ENCODE measurements around the gene DHODH.
"Not testable (repeated sequence)": the region's sequence is repeated elsewhere in the genome, so short reads cannot be mapped to it uniquely, and the experiment has no call there.

- TF ChIP-seq EZH2 (IDR thresholded peaks at IDR 0.05; ENCODE audit: insufficient read depth, low read length); CTCF (IDR thresholded peaks at IDR 0.05; ENCODE audit: insufficient read depth, low read depth, low read length): not testable (repeated sequence)
Measured at GRCh38 chr16:72057313-72057712, 48.8 kb downstream of the DHODH start.

Data from astrocyte (in vitro differentiated cells and primary cell).